IMR-90 (cell line): Measurements from ENCODE around the gene MRPL20. TPM values are rescaled to one million over a fixed set of nuclear protein-coding genes. Genes with fewer than 3 reads are reported as not detected.

Experiments
- ATAC-seq: fragments of 200-7000 bp; cut with Tn5 transposase; 2 replicates; pipeline ENCODE4 v1.9.1; 2020; ENCODE audit warnings: low read depth, mild to moderate bottlenecking, moderate library complexity
- BruUV-seq: library from RNA; stranded (reverse); fragments of 400-500 nt; replicated peaks from 2 replicates; lab custom pipeline; 2021; lab: Mats Ljungman, UMichigan
- CTCF ChIA-PET: fragments of 300-600 bp; formaldehyde crosslinking; extraction: SDS; loops from one replicate; lab custom pipeline; 2021; ENCODE audit warnings: antibody characterized with exemption; lab: Yijun Ruan, JAX
- POLR2A ChIA-PET: fragments of 300-600 bp; sonication (Branson Sonifier 250); formaldehyde crosslinking; loops from one replicate; lab custom pipeline; 2022; ENCODE audit warnings: antibody characterized with exemption; ENCODE audit not compliant: unreplicated experiment; lab: Charles Lee
- DNase-seq: peaks from one replicate; pipeline ENCODE4 v3.0.0; 2013
- H2AFZ ChIP-seq: replicated peaks from 2 replicates; pipeline ENCODE3; 2013; ENCODE audit warnings: low read length, mild to moderate bottlenecking; ENCODE audit not compliant: poor library complexity
- H2AK5ac ChIP-seq: 2 replicates; pipeline ENCODE4 v1.6.1; 2013; ENCODE audit warnings: low read depth, low read length, inconsistent platforms
- H2AK9ac ChIP-seq: replicated peaks from 2 replicates; pipeline ENCODE3; 2013; ENCODE audit warnings: mild to moderate bottlenecking, low read depth, low read length, moderate library complexity; ENCODE audit not compliant: poor library complexity
- H2BK120ac ChIP-seq: 2 replicates; pipeline ENCODE4 v1.6.1; 2013; ENCODE audit warnings: low read depth, low read length, inconsistent platforms
- H2BK15ac ChIP-seq: 3 replicates; pipeline ENCODE4 v1.6.1; 2013; ENCODE audit warnings: low read depth, low read length, inconsistent platforms
- H2BK20ac ChIP-seq: 2 replicates; pipeline ENCODE4 v1.6.1; 2013; ENCODE audit warnings: low read depth, mild to moderate bottlenecking, inconsistent platforms, low read length, moderate library complexity
- H2BK5ac ChIP-seq: 2 replicates; pipeline ENCODE4 v1.6.1; 2013; ENCODE audit warnings: mild to moderate bottlenecking, low read depth, low read length, inconsistent platforms; ENCODE audit not compliant: poor library complexity, severe bottlenecking
- H3K14ac ChIP-seq: replicated peaks from 2 replicates; pipeline ENCODE4 v1.6.1; 2013; ENCODE audit warnings: low read depth, low read length, inconsistent platforms
- H3K18ac ChIP-seq: 2 replicates; pipeline ENCODE4 v1.6.1; 2013; ENCODE audit warnings: low read depth, low read length, control low read depth
- H3K23ac ChIP-seq: 2 replicates; pipeline ENCODE4 v1.6.1; 2013; ENCODE audit warnings: low read depth, low read length, inconsistent platforms
- H3K27ac ChIP-seq: 2 replicates; pipeline ENCODE4 v1.5.1; 2013; ENCODE audit warnings: mild to moderate bottlenecking, control low read depth, low read length; ENCODE audit not compliant: insufficient read depth
- H3K27me3 ChIP-seq: 2 replicates; pipeline ENCODE4 v1.6.1; 2013; ENCODE audit warnings: low read length; ENCODE audit not compliant: control insufficient read depth, insufficient read depth
- H3K36me3 ChIP-seq: 2 replicates; pipeline ENCODE4 v1.6.1; 2013; ENCODE audit warnings: low read length, mixed read lengths; ENCODE audit not compliant: control insufficient read depth, insufficient read depth
- H3K4ac ChIP-seq: 2 replicates; pipeline ENCODE4 v1.6.1; 2013; ENCODE audit warnings: low read depth, low read length, inconsistent platforms
- H3K4me1 ChIP-seq: 2 replicates; pipeline ENCODE4 v1.6.1; 2013; ENCODE audit warnings: low read length, mixed read lengths; ENCODE audit not compliant: control insufficient read depth, insufficient read depth
- H3K4me2 ChIP-seq: 2 replicates; pipeline ENCODE4 v1.6.1; 2013; ENCODE audit warnings: low read depth, mild to moderate bottlenecking, control low read depth, low read length, moderate library complexity
- H3K4me3 ChIP-seq: 2 replicates; pipeline ENCODE4 v1.5.1; 2013; ENCODE audit warnings: low read depth, mild to moderate bottlenecking, control low read depth, low read length, moderate library complexity; ENCODE audit not compliant: insufficient read depth
- H3K56ac ChIP-seq: 2 replicates; pipeline ENCODE4 v1.6.1; 2013; ENCODE audit warnings: low read length, inconsistent platforms; ENCODE audit not compliant: insufficient read depth; ENCODE audit errors: extremely low read depth
- H3K79me1 ChIP-seq, 2 experiments: 2 replicates each; pipeline ENCODE4 v1.6.1; 2013; ENCODE audit warnings: low read length in 2 of 2, inconsistent platforms in 1 of 2, low read depth in 1 of 2
- H3K9ac ChIP-seq: 2 replicates; pipeline ENCODE4 v1.6.1; 2013; ENCODE audit warnings: low read depth, low read length, control low read depth
- H3K9me1 ChIP-seq: 2 replicates; pipeline ENCODE4 v1.6.1; 2013; ENCODE audit warnings: low read length, inconsistent platforms; ENCODE audit not compliant: insufficient read depth
- H3K9me3 ChIP-seq: 2 replicates; pipeline ENCODE4 v1.6.1; 2013; ENCODE audit warnings: low read length; ENCODE audit not compliant: control insufficient read depth, insufficient read depth
- H4K20me1 ChIP-seq: 2 replicates; pipeline ENCODE4 v1.6.1; 2013; ENCODE audit warnings: low read length, inconsistent platforms; ENCODE audit not compliant: insufficient read depth
- H4K5ac ChIP-seq: 2 replicates; pipeline ENCODE4 v1.6.1; 2013; ENCODE audit warnings: mild to moderate bottlenecking, low read depth, low read length, control low read depth
- H4K8ac ChIP-seq, 2 experiments: 2 replicates each; pipeline ENCODE4 v1.6.1; 2013; ENCODE audit warnings: low read depth in 2 of 2, low read length in 2 of 2, control low read depth in 1 of 2, inconsistent platforms in 1 of 2
- H4K91ac ChIP-seq: 2 replicates; pipeline ENCODE4 v1.6.1; 2013; ENCODE audit warnings: low read depth, low read length, inconsistent platforms; ENCODE audit not compliant: insufficient read depth
- CEBPB ChIP-seq: IDR thresholded peaks from 2 replicates; pipeline ENCODE4 v1.6.1; 2012; ENCODE audit warnings: low read depth, low read length, improper control_type of control experiment
- MAFK ChIP-seq: IDR thresholded peaks from 2 replicates; pipeline ENCODE4 v1.6.1; 2012; ENCODE audit warnings: low read depth, low read length, improper control_type of control experiment
- NFE2L2 ChIP-seq: fragments of 150-350 bp; IDR thresholded peaks from 2 replicates; pipeline ENCODE4 v1.6.1; 2016; ENCODE audit warnings: low read depth, mild to moderate bottlenecking, low read length
- POLR2A ChIP-seq: IDR thresholded peaks from 2 replicates; pipeline ENCODE4 v1.6.1; 2012; ENCODE audit warnings: mild to moderate bottlenecking, low read depth, low read length
- WGBS, 2 experiments: methylation state at CpG; one replicate each; pipeline versions ENCODE4 v1.1.5 to v1.1.7; 2013; ENCODE audit warnings: missing lambda C conversion rate in 2 of 2; ENCODE audit not compliant: insufficient read length in 1 of 2; ENCODE audit errors: extremely low coverage in 2 of 2; 5-methylcytosine and 5-hydroxymethylcytosine counted together
- dilution Hi-C: fragments of 300-500 bp; cut with HindIII; formaldehyde crosslinking; loops from one replicate; pipeline ENCODE4 v1.14.3; 2018; ENCODE audit warnings: low sequenced_read_pairs; ENCODE audit not compliant: unreplicated experiment
- in situ Hi-C: fragments of 300-500 bp; cut with MboI; formaldehyde crosslinking; loops from 3 replicates; pipeline ENCODE4 v1.14.3; 2019; ENCODE audit warnings: low sequenced_read_pairs, inconsistent platforms, mixed read lengths
- intact Hi-C: fragments of 100-400 bp; cut with micrococcal nuclease; formaldehyde crosslinking; loops from 2 replicates; pipeline ENCODE4 v1.10.0; 2022
- polyA plus RNA-seq, 3 experiments: library from polyadenylated mRNA; depleted of rRNA; stranded (reverse); fragments of >200 nt; gene quantifications; 2 replicates each; pipeline ENCODE4 v1.2.3, GENCODE V29; 2012; ENCODE audit warnings: low replicate concordance in 1 of 3
- total RNA-seq: library from RNA; depleted of rRNA; stranded (reverse); fragments of >200 nt; gene quantifications from 2 replicates; pipeline ENCODE4 v1.2.3, GENCODE V29; 2012

Gene MRPL20
- total and polyA plus RNA-seq, 2 of the 4 experiments (the other 2 are of a cell fraction), result 141 to 157 TPM

GRCh38 chr1:1388078-1388472 lies 19.0 kb downstream of the MRPL20 start:
- no peak overlapping the region for H3K56ac ChIP-seq
- DNase-seq (no peak), ATAC-seq (no peak)
- H4K8ac ChIP-seq, result no peak overlapping the region
- WGBS, 2 experiments, result 97% methylated on average over 5 of the region's 16 CpGs; no CpG with 5 or more reads in 1 of the 2 experiments
- peaks cover 16% of the 10 kb centered on the region; the same call in 1 of the 2 replicates for H4K20me1 ChIP-seq
- in situ Hi-C loops (no loop called here), dilution Hi-C loops (no loop called here), intact Hi-C loops (no loop called here)
- H2AK9ac ChIP-seq, result no peak overlapping the region
- no TSS peak for BruUV-seq
- H2BK120ac ChIP-seq, result no peak overlapping the region
- no peak overlapping the region for H3K4ac ChIP-seq
- H3K27ac ChIP-seq, result no peak overlapping the region
- H3K14ac ChIP-seq, result no peak overlapping the region
- H3K9ac ChIP-seq, result no peak overlapping the region
- ChIA-PET CTCF (interaction anchor here (1.3 kb wide), 1 partner anchor 11 kb away, joined by 3 read pairs; the partner anchor contains the start of gene CCNL2), POLR2A (no interaction called here)
- H3K4me3 ChIP-seq, result no peak overlapping the region
- no peaks in the 10 kb centered on the region for H3K9me3 ChIP-seq
- no peaks in the 10 kb centered on the region; the same call in 1 of the 2 replicates for H3K9me1 ChIP-seq
- no peak overlapping the region for H3K23ac ChIP-seq
- H2BK15ac ChIP-seq, result no peak overlapping the region
- H3K36me3 ChIP-seq, result peaks cover 68% of the 10 kb centered on the region
- no peak overlapping the region for H2AFZ ChIP-seq
- H3K27me3 ChIP-seq, result no peaks in the 10 kb centered on the region
- H4K91ac ChIP-seq, result no peak overlapping the region
- no peak overlapping the region for H2BK5ac ChIP-seq
- peaks cover 12 to 40% of the 10 kb centered on the region in 2 experiments for H3K79me1 ChIP-seq
- TF ChIP-seq POLR2A, result no peak
- TF ChIP-seq NFE2L2, result no peak
- no peak for TF ChIP-seq MAFK
- no peak for TF ChIP-seq CEBPB
- no peaks in the 10 kb centered on the region for H3K4me1 ChIP-seq
- H2AK5ac ChIP-seq, result no peak overlapping the region
- H3K18ac ChIP-seq, result no peak overlapping the region
- no peak overlapping the region for H4K5ac ChIP-seq
- no peak overlapping the region for H2BK20ac ChIP-seq
- H3K4me2 ChIP-seq, result no peak overlapping the region
